DMS53 treated with DMSO at 0.1 percent for 48 hours (cell line): ENCODE results near the gene MYPN.
"Not testable (repeated sequence)": the region's sequence is repeated elsewhere in the genome, so short reads cannot be mapped to it uniquely, and the experiment has no call there.

Experiments
- DNase-seq: peaks from one replicate; lab custom pipeline; 2025; ENCODE audit not compliant: unreplicated experiment; lab: John Stamatoyannopoulos, UW

The MYPN gene, protein sequence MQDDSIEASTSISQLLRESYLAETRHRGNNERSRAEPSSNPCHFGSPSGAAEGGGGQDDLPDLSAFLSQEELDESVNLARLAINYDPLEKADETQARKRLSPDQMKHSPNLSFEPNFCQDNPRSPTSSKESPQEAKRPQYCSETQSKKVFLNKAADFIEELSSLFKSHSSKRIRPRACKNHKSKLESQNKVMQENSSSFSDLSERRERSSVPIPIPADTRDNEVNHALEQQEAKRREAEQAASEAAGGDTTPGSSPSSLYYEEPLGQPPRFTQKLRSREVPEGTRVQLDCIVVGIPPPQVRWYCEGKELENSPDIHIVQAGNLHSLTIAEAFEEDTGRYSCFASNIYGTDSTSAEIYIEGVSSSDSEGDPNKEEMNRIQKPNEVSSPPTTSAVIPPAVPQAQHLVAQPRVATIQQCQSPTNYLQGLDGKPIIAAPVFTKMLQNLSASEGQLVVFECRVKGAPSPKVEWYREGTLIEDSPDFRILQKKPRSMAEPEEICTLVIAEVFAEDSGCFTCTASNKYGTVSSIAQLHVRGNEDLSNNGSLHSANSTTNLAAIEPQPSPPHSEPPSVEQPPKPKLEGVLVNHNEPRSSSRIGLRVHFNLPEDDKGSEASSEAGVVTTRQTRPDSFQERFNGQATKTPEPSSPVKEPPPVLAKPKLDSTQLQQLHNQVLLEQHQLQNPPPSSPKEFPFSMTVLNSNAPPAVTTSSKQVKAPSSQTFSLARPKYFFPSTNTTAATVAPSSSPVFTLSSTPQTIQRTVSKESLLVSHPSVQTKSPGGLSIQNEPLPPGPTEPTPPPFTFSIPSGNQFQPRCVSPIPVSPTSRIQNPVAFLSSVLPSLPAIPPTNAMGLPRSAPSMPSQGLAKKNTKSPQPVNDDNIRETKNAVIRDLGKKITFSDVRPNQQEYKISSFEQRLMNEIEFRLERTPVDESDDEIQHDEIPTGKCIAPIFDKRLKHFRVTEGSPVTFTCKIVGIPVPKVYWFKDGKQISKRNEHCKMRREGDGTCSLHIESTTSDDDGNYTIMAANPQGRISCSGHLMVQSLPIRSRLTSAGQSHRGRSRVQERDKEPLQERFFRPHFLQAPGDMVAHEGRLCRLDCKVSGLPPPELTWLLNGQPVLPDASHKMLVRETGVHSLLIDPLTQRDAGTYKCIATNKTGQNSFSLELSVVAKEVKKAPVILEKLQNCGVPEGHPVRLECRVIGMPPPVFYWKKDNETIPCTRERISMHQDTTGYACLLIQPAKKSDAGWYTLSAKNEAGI (N-terminal part only)

DNA sequence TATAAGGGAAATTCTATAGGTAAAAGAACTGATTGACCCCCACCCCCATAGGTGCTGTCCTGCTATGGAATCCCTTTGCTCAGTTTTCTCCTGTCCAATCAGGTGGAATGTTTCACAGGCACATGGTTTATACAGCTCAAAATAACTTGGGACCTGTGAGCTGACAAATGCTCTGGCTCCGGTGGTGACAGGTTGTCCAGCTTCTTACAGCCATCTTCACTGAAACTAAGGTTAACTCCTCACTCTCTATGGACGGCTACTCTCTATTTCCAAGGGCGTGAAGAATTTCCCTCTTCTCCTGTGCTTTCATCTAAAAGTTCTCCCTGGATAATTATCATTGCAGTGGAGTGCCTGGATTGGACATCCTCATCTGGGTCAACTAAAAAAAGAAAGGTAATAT, at the start of gene MYPN:
Gene MYPN (plus strand): TSS at position 158 of the 400 bp plus-strand sequence. CDS start 11,951 bp downstream, outside the sequence.
- DNase-seq = no peak

DNA sequence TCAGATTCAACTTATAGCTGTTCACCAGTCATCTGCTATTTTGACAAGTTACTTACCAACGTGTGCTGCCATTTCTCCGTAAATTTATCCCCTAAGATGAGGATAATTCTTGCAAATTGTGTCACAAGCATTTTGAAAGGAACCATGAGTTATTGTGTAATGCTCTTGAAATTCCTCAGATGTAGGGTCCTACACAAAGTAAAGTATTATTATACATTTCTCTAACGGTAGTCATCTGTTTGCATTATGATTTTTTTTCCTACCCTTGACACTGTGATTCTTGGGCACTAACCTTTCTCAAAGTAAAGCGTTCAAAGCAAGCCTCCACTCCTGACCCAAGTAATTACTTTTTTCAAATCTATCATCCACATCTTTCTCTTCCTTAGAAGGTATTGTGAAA, 42.3 kb upstream of the MYPN start:
- no peak for DNase-seq

DNA sequence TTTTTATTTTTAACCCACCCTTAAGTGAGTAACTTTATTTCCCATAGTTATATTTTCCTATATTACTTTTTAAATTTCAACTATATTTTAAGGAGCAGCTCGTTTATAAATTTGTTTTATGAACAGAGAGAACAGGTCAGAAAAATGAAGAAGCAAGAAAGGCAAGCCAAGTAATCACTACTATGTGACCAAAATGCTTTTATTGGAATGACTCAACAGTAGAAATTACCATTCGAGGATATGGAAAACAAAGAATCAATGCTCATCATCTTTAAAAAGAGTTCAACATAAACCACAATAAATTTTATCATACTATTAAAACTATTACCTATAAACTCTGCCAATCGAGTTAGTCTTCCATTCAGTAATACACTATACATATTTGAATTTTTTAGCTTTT, 41.8 kb upstream of the MYPN start:
- no peak for DNase-seq

DNA sequence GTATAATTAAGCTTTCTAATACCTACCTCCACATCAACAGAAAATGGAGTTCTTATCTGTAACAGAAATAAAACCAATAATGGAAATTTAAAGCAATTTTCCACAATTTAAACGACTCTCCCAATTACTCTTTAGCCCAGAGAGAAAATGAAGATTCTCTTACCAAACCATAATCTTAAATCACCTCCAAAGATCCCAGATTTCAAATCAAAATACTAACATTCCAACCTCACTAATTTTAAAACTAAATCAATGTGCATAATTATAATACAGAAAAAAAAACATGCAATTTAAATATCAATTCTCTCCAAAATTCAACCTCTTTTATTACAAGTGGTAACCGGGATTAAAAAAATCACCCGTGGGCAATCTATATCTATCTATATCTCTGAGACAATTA, 35.7 kb upstream of the MYPN start:
- DNase-seq = no peak

DNA sequence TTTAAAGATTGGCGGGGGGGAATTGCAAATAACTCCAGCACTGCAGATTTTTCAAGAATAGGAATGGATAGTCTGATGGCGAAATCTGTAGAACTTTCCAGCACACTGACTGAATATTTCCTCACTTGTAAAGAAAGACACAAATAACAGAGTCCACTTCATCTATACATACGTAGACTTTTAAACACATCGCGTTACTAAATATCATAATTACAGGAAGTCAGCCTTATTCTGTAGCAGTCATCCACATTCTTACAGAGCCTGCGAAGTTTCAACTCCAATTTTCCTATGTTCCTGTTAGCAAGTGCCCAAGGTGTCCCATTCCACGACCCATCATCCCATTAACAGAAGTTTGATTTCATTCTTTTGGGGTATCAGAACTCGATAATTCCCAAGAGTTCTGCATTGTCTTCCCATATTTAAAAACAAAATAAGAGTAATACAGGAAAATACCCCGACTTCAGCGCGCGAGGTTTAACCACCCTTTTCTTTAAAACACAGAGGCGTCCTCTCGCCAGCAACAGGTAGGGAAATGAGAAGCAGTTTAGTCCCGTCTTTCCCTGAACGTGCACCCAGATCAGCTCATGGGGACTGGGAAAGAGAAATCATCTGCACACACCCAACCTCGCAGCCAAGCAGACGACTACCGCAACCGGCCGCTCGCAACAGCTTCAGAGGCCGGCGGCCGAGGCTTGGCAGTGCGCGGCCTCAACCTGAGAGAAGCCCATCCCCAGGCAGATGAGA, 35.1 kb upstream of the MYPN start:
- no peak for DNase-seq

DNA sequence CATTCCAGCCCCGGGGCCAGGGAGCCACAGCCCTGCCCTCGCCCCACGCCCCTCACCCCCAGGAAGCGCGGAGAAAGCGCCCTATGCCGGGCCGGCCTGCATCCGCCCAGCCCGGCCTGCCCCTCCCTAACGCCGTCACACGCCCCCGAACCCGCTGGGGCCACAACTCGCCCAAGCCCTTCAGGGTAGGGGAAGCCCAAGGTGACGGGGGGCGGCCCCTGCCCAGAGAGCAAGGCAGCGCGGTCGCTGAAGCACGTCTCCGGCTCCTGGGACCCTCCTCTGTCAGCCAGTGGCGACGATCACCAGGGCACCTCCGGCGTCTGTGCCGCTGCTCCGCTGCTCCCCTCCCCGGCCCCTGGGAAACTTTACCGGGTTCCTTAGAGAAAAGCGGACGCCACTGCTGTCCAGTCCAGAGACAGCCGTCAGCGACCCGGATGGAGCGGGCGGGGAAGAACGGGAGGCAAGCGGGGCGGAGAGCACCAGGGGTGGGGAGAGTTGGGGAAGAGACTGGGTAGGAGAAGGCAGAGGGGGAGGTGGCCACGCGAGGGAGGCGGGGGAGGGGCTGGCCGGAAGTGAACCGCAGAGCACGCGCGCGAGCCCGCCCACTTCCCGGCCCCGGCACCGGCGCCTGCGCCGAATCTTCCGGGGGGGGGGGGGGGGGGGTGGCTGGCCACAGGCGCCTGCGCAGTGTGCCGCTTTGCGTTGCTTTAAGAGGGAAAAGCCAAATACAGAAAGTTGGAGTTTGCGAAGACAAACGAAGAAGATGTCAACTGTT, 34.3 kb upstream of the MYPN start, which contains the start of gene HERC4:
Gene HERC4 (minus strand): TSS at position 509 of the 775 bp plus-strand sequence. CDS start 2,175 bp downstream, outside the sequence.
- DNase-seq = peak; percentile 80

DNA sequence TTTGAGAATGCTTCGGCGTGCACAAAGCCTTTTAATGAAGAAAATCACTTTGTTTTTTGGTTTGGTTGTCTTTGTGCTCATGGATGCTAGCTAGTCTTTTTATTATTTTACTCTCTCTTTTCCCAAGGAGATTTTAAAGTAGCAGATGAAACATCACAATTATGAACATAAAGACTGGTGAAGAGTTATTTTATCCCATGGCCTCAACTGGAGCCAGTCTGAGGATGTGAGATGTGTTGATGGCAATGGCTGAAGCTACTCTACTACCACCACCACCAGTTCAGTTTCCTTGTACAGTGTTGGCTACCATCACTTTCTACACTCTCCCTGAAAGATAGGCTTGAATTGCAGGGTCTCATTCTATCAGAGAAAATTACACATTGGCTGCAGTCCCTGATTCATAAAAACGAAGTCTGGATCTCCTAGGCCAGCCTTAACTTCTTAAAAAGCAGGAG, 33.7 kb upstream of the MYPN start:
- DNase-seq = no peak

DNA sequence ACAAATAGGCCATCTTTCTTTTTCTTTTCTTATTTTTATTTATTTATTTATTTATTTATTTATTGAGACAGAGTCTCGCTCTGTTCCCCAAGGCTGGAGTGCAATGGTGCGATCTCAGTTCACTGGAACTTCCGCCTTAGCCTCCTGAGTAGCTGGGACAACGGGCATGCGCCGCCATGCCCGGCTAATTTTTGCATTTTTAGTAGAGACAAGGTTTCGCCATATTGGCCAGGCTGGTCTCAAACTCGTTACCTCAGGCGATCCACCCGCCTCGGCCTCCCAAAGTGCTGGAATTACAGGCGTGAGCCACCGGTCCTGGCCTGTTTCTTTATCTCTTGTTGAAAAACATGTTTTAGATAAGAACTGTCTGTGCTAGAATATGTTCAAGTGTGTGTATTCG, 33.2 kb upstream of the MYPN start:
- DNase-seq = not testable (repeated sequence)

DNA sequence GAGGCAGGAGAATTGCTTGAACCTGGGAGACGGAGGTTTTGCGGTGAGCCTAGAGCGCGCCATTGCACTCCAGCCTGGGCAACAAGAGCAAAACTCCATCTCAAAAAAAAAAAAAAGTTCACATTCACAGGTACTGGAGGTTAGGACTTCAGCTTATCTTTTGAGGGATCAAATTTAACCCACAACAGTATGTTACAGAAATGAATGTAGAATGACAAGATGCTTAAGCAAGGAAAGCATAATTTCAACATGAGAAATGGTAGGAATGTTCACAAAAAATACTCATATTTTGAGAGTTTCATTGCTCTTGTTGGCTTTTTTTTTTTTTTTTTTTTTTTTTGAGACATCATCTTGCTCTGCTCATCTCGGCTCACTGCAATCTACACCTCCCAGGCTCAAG, 32.3 kb upstream of the MYPN start:
- DNase-seq = no peak

DNA sequence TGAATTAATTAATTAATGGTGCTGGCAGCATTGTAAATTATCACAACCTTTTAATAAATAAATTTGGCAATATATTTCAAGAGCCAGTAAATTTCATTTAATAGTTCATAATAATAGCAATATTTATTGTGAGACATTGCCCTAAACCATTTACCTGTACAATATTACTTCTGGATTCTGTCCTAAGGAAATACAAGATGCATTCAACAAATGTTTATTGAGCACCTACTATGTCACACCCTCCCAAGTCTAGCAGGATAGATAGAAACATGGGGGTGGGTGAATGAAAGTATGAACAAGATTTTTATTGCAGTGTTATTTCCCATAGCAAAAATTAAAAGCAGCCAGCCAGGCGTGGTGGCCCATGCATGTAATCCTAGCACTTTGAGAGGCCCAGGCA, 29.9 kb upstream of the MYPN start:
- DNase-seq = no peak

DNA sequence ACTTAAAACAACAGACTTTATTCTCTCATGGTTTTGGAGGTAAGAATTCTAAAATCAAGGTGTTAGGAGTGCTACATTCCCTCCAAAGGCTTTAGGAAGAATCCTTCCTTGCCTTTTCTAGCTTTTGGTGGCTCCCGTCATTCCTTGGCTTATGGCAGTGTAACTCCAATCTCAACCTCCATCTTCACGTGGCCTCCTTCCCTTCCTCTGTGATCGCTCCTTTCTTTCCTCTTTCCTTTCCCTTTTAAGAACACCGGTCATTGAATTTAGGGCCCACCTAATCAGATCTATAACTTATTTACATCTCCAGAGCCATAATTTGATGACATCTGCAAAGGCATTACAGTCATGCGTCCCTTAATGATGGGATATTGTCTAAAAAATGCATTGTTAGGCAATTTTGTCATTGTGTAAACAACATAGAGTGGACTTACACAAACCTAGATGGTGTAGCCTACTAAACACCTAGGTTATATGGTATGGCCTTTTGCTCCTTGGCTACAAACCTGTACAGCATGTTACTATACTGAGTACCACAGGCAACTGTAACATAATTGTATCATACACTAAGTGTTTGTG, 28.3 kb upstream of the MYPN start:
- no peak for DNase-seq

DNA sequence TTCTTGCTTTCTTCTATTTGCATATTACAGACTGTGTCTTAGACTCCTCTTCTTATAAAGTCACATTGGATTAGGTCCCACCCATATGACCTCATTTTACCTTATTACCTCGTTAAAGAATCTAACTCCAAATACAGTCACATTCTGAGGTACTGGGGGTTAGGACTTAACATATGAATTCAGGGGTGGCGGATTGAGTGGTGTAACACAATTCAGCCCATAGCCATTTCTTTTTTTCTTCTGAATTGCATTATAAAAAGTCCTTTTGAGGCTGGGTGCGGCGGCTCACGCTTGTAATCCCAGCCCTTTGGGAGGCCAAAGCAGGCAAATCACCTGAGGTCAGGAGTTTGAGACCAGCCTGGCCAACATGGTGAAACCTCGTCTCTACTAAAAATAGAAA, 27.4 kb upstream of the MYPN start:
- DNase-seq = no peak

DNA sequence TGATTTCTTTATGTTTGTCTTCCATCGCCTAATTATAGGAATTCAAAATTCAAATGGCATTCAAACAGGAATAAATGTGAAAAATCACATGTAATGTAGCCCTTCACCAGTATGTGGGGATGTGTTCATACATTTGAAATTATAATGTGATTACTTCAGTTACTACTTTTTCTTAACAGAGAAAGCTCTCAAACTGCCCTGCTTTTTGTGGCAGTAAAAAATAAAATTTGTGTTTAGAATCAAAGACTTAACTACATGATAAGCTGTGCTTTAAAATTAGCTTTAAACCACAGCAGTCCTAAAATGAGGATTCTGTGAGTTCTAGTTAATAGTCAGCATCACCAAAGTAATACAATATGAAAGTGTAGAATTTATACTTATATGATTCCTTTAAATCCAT, 26.4 kb upstream of the MYPN start:
- DNase-seq = no peak

DNA sequence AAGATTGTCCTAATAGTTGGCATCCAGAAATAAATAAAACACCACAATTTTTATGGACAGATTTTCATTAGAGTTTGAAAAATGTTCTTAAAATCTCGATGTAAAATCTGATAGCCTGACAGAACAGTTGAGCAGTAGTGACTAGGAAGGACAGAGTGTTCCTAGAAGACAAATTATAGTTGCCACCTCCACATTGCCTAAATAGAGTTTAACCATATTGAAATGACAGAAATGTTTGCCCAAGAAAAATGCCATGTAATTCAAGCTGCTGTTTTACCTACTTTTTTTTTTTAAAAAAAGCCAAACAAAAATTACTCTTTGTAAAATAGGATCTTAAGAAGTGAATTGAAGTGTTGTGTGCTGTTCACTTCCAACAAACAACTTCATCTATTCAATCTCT, 25.3 kb upstream of the MYPN start:
- no peak for DNase-seq

DNA sequence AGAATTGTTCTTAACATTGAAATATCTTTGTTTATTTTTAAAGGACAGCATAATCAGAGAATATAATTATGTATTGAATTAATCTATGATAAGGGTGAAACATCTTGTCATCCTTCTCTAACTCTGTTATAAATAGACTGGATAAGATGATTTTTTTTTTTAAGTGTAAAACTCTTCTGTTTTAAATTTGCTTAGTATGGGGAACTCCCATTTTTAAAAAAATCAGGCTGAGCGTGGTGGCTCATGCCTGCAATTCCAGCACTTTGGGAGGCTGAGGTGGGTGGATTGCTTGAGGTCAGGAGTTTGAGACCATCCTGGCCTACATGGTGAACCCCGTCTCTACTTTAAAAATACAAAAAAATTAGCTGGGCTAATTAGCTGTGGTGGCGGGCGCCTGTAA, 24.8 kb upstream of the MYPN start:
- DNase-seq = no peak

DNA sequence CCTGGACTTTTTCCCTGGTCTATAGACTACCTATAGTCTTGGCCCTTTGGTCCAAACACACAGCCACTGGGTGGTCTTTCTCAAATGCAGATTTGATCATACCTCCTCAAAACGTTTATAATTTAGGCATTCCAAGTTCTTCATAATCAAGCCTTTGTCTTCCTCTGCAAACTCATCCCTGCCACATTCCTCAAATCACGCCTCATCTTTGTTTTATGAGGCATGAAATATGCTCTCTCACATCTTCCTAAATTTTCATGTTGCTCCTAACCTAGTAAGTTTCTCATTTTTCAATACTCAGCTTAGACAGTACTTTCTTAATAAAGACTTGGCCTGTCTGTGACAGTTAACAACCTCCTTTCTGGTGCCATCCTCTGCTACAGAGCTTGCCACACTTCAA, 23.3 kb upstream of the MYPN start:
- DNase-seq = no peak

DNA sequence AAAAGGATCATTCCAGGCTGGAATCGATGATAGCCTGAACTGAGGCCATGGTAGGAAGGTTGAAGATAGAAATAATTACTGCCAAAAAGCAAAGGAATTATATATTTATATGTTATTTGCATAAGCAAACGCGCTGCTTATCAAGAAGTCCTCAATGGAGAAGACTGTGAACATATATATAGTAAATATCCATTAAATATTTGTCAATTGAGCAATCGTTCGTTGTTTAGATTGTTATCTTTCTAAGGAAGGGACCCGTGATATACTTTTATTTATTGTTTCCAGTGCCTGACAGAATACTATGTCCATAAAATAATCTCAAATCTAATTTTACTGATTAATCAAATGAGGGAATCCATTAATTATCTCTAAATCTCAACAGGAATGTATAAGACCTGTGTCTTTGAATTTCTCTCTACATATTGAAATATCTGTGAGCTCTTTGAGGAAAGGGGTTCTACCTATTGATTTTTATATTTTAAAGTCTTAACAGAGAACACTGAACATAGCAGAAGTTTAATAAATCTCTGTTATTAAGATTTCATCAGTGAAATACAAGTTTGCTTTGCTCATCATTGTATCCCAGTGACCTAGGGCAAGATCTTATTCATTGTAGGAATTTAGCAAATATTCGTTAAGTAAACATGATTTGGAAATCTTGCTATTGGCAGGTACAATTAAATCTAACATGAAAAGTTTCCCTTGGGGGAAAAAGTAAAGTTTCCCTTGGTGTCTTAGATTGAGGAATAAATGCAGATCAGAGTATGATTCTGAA, 22.2 kb upstream of the MYPN start:
- DNase-seq = no peak

DNA sequence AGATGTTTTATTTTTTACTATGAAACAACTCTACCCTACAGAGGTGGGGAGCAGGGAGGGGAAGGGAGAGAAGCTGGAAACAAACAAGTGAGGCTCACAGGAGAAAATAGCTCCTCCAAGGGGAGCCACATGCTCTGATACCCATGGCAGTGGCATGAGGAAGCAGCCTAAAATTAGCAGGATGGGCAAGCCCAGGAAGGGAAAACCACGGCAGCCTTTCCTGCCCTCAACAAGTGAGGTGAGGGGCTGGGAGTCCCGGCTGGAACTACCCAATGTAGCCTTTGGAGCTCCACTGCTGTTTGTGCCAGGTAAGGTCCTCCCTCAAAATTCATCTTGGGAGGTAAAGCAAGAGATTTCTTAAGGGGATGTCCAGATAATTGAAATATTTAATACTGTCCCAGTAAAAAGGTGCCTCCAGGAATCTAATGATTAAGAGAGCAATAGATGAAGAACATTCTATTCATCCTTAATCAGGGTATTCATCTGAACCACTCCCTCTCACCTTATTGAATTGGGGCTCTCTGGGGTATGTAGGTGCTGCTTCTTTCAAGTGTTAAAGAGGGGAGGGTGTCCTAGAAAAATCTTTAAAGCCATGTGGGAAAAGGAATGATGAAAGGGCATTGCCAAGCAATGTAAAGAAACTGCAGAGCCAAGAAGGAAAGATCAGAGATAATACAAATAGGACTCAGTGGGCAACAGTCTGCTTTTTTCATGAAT, 21.4 kb upstream of the MYPN start:
- DNase-seq = no peak
